Head of caudate nucleus (tissue), 42 donors: Measurements from ENCODE around the gene PACS1.
A peak's percentile ranks its signal among the peaks of the same experiment; 100 is the strongest.

Experiments
- DNase-seq, 42 donors: peaks; one replicate each; pipeline versions ENCODE4 v3.0.0 to v3.0.0-alpha.2; 2020 to 2021; ENCODE audit warnings: mixed read lengths in 7 of 42
- intact Hi-C: fragments of 100-400 bp; cut with DNase I; formaldehyde crosslinking; loops from one replicate; pipeline ENCODE4 v1.15.0; 2022

PACS1 gene

DNA sequence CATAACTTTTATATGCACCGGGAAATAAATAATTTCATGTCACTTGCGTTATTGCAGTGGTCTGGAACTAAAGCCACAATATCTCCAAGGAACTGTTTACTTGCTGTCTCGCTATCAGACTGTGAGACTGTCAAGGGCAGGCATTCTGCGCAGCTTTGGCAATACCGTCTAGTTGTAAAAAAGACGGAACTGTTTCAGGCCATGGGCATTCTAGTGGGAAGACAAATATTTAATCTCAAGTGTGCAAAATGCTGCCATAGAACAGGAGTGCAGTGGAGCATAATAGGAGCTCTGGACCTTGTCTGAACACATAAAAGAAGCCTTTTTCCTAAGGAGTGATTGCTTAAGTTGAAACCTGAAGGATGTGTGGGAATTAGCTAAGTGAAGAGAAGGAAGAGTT is 53.8 kb downstream of the PACS1 start:
- intact Hi-C loops, result no loop called here
- peak in 1 of 42 donors; percentile 9 for DNase-seq

DNA sequence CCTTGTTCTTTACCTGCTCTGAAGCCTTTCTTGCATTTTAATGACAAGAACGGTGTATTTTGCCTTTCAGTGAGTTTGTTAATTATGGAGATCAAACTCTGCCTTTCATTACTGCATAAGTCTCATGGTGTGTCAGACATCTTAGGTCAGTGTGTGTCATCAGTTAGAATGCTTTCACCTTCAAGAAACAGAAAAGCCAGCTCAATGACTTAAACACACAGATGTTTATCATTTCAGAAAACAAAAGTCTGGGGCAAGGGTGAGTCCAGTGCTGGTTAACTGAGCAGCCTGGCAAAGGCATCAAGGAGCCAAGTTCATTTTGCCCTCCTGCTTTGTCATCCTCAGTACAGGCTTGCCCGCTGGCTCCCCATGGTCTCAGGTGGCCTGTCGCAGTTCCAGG is 54.5 kb downstream of the PACS1 start:
- DNase-seq, result peak in 1 of 42 donors; percentile 40
- intact Hi-C loops, result no loop called here

DNA sequence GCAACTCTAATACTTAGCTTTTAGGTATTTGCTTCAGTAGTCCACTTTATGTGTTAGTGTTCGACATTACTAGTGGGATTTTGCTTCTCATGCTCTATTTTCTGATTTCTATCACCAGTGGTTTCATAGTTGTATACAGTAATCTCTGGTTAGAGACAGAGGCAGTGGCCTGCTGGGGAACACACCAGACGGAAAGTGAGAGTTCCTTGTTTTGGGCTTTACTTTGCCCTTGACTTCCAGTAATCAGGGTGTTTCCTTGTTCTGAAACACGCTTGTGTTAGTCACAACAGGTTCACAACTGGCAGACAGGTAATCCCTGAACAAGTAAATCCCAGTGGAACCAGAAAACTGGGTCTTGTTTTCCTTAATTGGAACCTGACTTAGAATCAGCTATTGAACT is 56.0 kb downstream of the PACS1 start:
- peak in 1 of 42 donors; percentile 40 for DNase-seq
- intact Hi-C loops, result no loop called here

DNA sequence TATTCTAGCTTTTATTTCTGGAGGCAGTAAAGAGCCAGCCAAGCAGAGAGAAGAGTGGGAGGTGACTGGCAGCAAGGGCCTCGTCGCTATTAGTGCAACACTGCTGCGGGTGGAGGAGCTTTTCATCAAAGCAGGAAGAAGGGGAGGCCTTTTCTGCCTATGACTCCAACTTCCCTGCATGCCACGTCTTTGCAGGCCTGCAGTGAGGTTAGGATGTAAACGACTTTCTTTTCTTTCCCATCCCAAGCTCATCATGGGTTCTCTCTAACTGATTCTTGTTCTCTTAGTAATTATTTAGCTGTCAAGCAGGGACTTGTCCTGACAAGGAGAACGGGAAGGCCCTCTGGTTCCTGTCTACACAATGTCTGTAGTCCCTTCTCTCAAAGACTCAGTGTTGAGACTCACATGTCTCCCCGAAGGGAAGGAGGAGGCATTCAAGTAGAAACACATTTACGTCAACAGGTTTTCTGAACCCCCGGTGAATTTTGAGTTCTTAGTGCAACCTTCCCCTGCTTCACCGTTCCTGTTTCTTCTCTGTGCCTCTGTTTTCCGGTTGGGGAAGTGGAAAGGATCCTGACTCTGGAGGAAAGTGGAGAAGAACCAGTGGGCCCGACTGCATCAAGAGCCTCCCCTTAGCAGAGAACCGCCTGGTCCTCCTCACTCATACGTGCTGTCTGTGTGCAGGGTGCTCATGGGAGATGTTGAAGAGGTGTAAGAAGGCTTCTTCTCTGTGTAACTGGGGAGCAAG is 56.9 kb downstream of the PACS1 start:
- DNase-seq, result peak; percentile 39 to 93 (median 75)
- intact Hi-C loops, result no loop called here

DNA sequence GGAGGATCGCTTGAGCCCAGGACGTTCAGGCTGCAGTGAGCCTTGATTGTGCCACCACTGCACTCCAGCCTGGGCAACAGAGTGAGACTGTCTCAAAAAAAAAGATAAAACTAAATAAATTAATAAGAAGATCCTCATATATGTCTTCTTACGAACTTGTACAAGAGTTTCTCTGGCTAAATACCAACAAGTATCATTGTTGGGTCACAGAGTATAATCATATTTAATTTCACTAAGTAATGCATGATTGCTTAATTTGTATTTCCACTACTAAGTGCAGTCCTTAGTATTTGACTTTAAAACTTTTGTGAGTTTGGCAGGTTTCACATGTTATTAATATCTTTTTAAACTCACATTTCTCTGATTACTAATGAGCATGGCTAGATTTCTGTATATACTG is 60.9 kb downstream of the PACS1 start:
- intact Hi-C loops, result no loop called here
- no peak for DNase-seq

DNA sequence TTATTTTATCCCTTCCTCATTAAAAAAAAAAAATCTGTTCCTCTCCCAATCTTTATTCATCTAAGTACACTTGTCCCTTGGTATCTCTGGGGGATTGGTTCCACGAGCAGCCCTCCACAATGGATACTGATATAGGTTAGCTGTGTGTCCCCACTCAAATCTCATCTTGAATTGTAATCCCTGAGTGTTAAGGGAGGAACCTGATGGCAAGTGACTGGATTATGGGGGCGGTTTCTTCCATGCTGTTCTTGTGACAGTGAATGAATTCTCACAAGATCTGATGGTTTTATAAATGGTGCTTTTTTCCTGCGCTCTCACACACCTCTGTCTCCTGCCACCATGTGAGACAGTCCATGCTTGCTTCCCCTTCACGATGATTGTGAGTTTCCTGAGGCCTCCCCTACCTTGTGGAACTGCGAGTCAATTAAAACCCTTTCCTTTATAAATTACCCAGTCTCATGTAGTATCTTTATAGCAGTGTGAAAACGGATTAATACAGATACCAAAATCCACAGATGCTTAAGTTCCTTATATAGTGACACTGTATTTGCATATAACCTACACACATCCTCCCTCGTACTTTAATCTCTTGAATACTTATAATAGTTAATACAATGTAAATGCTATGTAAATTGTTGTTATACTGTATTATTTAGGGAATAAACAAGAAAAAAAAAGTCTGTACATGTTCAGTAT is 62.0 kb downstream of the PACS1 start:
- intact Hi-C loops, result no loop called here
- DNase-seq, result peak in 8 of 42 donors; percentile 12 to 43 (median 18)

DNA sequence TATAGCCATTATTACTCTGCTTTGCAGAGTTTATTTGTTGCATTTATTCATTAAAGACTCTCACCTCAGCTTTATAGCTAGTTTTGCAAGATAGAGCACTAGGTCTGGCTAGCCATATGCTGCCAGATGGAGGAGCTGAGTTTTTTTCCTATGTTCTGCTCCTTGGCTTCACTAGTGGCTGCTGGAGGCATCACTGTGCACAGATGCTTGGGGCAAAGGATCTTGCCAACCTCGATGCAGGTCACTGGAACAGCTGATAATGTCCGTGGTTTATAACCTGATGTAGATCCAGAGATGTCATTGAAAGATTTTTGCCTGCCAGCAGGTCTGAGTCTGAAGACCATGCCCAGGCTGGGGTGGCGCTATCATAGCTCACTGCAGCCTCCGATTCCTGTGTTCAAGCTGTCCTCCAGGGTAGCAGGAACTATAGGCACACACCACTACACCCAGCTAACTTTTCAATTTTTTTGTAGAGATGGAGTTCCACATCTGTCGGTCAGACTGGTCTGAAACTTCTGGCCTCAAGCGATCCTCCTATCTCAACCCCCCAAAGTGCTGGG is 63.2 kb downstream of the PACS1 start:
- intact Hi-C loops, result no loop called here

DNA sequence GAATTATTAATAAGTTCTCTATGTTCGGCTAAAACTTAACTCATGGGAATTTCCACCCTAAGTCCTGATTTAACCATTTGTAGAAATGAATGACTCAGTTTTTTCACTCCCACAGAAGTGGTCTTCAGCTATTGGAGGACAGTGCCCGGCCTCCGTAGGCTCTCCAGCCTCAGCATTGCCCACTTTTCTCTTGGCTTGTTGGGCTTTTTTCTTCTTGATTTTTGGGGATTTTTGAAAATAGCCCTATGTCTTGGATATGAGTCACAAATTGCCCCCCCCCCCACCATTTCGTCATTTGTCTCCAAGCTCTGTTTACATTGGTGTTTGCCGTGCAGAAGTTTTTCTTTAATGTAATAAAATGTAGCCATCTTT is 66.7 kb downstream of the PACS1 start:
- no peak for DNase-seq
- intact Hi-C loops, result no loop called here

More for the DNA sequence above, 63.2 kb downstream of the PACS1 start:
- DNase-seq, result no peak

DNA sequence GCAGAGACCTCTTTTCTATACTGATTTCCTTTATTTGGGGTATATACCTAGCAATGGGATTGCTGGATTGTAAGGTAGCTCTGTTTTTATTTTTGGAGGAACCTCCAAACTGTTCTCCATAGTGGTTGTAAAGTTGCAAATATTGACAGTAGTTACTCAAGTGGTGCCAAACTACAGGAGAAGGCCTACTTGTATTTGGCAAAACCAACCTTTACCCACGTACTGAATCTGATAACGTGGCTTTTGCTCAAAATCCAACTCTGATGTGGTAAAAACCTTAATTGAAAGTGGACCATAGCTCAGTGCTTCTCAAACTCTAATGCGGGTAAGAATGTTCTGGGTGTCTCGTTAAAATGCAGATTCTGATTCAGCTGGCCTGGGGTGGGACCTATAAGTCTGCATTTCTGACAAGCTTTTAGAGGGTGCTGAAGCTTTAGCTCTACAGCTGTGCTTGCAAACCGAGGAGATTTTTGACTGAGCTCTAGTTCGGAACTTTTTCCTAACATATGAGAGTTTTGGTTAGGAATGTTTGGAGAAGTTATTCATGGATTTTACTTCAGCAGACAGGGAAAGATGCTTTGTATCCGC is 69.8 kb downstream of the PACS1 start:
- intact Hi-C loops, result no loop called here
- no peak for DNase-seq

DNA sequence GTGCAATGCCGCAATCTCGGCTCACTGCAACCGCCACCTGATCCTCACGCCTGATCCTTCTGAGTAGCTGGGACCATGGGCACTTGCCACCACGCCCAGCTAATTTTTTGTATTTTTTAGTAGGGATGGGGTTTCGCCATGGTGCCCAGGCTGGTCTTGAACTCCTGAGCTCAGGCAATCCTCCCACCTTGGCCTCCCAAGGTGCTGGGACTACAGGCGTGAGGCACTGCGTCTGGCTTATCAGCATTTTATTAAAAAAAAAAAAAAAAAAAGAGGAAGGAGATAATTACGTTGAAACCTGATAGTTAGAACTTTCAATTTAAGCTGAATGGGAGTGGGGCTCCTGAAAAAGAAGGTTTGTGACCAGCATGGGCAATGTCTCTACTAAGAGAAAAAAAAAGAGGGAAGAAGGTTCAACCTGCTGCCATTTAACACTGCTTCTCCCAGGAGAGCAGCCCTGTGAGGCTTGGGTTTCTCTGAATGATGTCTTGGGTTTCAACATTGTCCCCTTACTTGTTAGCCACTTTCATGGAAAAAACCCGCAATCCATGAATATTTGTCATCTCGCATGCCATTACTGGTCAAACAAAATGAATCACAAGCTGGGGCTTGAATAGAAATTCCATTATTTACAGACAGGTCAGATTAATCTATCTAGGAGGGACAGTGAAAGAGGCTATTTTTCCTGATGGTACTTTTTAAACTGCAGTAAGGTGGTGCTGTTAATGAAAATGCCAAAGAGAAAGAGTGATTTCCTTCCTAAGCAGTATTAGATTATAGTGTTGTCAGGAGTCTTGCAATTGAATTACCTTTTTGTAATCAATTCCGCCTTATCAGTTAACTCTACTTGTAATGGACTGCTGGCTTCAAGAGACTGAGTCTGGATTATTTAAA is 72.5 kb downstream of the PACS1 start:
- DNase-seq, result no peak
- intact Hi-C loops, result no loop called here

DNA sequence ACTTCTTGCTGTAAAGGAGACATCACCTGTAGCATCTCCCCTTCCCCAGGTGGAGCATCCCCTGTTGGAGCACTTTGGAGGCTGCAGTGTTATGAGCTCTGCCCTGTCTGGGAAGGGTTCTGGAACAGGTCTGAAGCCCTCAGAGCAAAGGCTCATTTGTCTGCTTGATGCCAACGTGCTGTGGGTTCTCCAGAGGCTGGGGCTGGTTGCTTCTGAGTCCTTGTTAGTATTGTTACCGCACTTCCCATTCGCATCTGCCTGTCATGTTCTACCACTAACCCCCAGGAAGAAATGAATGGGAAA is 73.1 kb downstream of the PACS1 start:
- intact Hi-C loops, result no loop called here
- DNase-seq, result no peak

DNA sequence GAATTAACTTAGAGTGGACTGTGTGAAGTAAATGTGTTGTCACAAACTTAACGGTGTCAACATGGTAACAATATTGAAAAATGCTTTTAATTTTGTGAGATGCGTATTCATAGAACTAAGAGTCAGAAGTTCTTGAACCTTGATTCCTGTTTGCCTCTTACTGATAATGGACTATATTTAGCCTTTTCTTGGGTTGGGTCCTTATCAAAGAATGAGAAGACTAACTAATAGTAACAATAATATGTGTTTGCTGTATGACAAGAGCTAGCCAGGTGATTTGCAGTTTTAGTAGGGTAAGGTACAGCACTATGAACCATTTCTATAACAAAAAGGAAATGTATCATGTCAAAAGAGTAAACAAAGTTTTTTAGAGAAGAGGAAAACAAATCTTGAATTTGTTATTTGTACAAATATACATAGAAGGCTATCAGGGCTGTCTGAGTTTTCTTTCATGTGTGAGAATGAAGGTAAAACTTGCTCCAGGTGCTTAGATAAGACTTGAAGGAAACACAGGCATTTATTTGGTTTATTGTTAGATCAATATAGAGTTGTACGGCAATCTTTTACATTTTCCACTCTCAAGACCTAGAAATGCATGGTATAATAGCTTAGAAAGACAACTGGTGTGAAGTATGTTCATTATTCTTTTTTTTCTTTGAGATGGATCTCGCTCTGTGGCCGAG is 74.1 kb downstream of the PACS1 start:
- intact Hi-C loops, result no loop called here
- DNase-seq, result no peak

DNA sequence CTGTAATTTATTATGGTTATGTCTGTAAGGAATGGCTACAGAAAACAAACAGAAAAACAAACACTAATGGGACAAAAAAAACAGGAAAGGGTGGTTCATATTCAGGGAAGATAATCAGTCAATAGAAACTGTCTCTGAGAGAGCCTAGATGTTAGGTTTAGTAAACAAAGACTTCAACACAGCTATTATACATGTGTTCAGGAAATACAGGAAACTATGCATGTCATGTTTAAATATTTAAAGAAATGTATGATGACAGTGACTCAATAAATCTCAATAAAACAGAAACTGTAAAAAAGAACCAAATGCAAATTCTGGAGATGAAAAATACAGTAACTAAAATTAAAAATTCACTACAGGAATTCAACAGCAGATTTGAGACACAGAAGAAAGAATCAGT is 76.0 kb downstream of the PACS1 start:
- no peak for DNase-seq
- intact Hi-C loops, result no loop called here

DNA sequence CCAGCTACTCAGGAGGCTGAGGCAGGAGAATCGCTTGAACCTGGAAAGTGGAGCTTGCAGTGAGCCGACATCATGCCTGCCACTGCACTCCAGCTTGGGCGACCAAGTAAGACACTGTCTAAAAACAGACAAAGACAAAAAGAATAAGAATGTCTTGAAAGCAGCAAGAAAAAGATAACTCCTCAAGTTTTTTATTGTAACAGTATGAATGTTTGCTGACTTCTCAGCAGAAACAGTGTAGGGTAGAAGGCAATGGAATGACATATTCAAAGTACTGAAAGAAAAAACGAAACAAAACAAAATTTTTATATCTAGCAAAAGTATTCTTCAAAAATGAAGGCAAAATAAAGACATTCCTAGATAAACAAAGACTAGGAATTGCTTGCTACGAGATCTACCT is 76.9 kb downstream of the PACS1 start:
- DNase-seq, result no peak
- intact Hi-C loops, result no loop called here

DNA sequence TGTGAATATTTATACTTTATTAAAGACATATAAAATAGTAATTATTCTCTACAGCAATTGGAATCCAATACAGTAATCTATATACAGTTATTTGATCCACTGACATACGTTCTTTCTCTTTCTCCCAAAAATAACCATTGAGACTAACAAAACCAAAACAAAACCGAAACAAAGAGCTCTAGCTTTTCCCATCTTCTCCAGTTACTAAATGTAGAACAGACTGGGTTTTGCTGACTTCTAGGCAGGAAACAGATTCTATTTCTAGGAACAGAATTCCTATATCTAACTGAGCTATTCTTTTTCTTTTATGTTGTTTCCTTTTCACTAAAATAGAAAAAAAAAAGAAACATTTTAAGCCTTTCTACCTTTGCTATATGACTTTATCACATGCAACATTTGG is 80.1 kb downstream of the PACS1 start:
- intact Hi-C loops, result no loop called here
- DNase-seq, result no peak

DNA sequence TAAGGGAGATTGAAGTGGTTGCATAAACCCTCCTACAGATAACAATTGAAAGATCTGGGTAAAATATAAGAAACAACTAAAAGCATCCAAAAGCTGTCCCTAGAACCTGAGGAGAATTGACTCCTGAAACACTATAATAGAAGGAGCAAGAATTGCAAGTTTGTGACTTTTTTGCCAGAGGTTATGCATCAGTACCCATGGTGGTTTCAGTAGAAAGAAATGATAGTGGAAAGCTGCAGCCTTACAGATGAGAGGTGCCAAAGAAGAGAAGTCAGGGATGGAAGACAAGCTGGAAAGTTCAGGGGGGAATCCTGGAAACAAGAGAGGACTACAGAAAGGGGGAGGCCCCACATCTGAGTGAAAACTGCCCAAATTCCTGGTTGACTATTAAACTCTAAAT is 80.7 kb downstream of the PACS1 start:
- DNase-seq, result no peak
- intact Hi-C loops, result no loop called here

DNA sequence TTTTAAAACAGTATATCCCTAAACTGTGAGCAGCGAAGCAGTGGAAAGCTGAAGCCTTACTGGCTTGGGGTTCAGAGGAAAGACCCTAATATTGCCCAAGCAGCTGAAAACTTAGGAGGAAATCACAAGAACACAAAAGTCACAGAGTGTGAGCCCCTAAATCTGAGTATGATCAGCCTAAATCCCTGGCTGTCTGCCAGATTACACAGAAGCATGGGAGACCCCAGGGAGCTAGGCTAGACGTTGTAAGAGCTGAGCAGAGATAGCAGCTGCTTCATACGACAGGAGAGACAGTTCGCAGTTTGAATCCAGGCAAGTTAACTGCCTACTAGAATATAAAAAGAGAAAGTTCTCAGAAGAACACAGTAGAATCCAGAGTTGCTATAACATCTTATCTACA is 81.2 kb downstream of the PACS1 start:
- intact Hi-C loops, result no loop called here
- no peak for DNase-seq

DNA sequence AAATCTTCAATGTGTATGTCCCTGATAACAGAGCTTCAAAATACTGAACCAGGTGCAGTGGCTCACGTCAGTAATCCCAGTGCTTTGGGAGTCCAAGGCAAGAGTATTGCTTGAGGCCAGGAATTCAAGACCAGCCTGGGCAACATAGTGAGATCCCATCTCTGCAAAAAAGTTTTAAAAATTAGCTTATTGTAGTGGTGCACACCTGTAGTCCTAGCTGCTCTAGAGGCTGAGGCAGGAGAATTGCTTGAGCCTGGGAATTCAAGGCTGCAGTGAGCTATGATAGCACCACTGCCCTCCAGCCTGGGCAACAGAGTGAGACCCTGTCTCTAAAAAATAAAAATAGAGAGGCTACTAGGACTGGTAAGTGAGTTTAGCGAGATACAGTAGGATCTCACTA is 84.0 kb downstream of the PACS1 start:
- intact Hi-C loops, result no loop called here
- DNase-seq, result no peak
